Astrocyte of the spinal cord (primary cell): ENCODE measurements around the gene MAP4K1.
"Not testable (repeated sequence)": the region's sequence is repeated elsewhere in the genome, so short reads cannot be mapped to it uniquely, and the experiment has no call there.

ENCODE experiments used
- DNase-seq: peaks from one replicate; pipeline ENCODE4 v3.0.0; 2011; ENCODE audit warnings: low read depth, low spot score
- H3K4me3 ChIP-seq: 2 replicates; pipeline ENCODE4 v1.5.1; 2011; ENCODE audit warnings: low read depth, mild to moderate bottlenecking, low read length, moderate library complexity
- CTCF ChIP-seq: IDR thresholded peaks from 2 replicates; pipeline ENCODE4 v1.5.1; 2012; ENCODE audit warnings: low read depth, mild to moderate bottlenecking, low read length, inconsistent platforms
- in situ Hi-C: cut with HindIII; loops from 2 replicates; pipeline ENCODE4 v1.10.0; 2017; ENCODE audit warnings: low sequenced_read_pairs

Gene MAP4K1

GRCh38 chr19:38561658-38562057 lies 56.1 kb downstream of the MAP4K1 start:
- no peak for TF ChIP-seq CTCF
- in situ Hi-C loops, result no loop called here
- no peak overlapping the region for H3K4me3 ChIP-seq
- DNase-seq, result no peak

- no peak for TF ChIP-seq CTCF
- H3K4me3 ChIP-seq, result no peak overlapping the region
- in situ Hi-C loops, result no loop called here
- DNase-seq, result no peak
Measured at GRCh38 chr19:38561053-38561606, 56.6 kb downstream of the MAP4K1 start.

- in situ Hi-C loops, result no loop called here
- no peak overlapping the region for H3K4me3 ChIP-seq
- no peak for TF ChIP-seq CTCF
- DNase-seq, result no peak
Measured at GRCh38 chr19:38559428-38560401, 58.0 kb downstream of the MAP4K1 start.

GRCh38 chr19:38558933-38559332 lies 58.8 kb downstream of the MAP4K1 start:
- H3K4me3 ChIP-seq, DNase-seq, in situ Hi-C loops: not testable (repeated sequence)

- in situ Hi-C loops, result no loop called here
- H3K4me3 ChIP-seq, result no peak overlapping the region
- DNase-seq, result no peak
- no peak for TF ChIP-seq CTCF
Measured at GRCh38 chr19:38557205-38557799, 60.5 kb downstream of the MAP4K1 start.

GRCh38 chr19:38556521-38557174 lies 61.1 kb downstream of the MAP4K1 start:
- H3K4me3 ChIP-seq, result no peak overlapping the region
- in situ Hi-C loops, result no loop called here
- no peak for DNase-seq
- no peak for TF ChIP-seq CTCF

GRCh38 chr19:38555200-38555599 lies 62.6 kb downstream of the MAP4K1 start:
- no peak overlapping the region for H3K4me3 ChIP-seq
- TF ChIP-seq CTCF, result no peak
- no peak for DNase-seq
- in situ Hi-C loops, result no loop called here
